IMR-90 (cell line): ENCODE measurements around the gene PPP1R3E. TPM values are rescaled to one million over a fixed set of nuclear protein-coding genes. Genes with fewer than 3 reads are reported as not detected.

ENCODE experiments used
- ATAC-seq: fragments of 200-7000 bp; cut with Tn5 transposase; 2 replicates; pipeline ENCODE4 v1.9.1; 2020; ENCODE audit warnings: low read depth, mild to moderate bottlenecking, moderate library complexity
- BruUV-seq: library from RNA; stranded (reverse); fragments of 400-500 nt; replicated peaks from 2 replicates; lab custom pipeline; 2021; lab: Mats Ljungman, UMichigan
- CTCF ChIA-PET: fragments of 300-600 bp; formaldehyde crosslinking; extraction: SDS; loops from one replicate; lab custom pipeline; 2021; ENCODE audit warnings: antibody characterized with exemption; lab: Yijun Ruan, JAX
- POLR2A ChIA-PET: fragments of 300-600 bp; sonication (Branson Sonifier 250); formaldehyde crosslinking; loops from one replicate; lab custom pipeline; 2022; ENCODE audit warnings: antibody characterized with exemption; ENCODE audit not compliant: unreplicated experiment; lab: Charles Lee
- DNase-seq: peaks from one replicate; pipeline ENCODE4 v3.0.0; 2013
- H2AFZ ChIP-seq: replicated peaks from 2 replicates; pipeline ENCODE3; 2013; ENCODE audit warnings: low read length, mild to moderate bottlenecking; ENCODE audit not compliant: poor library complexity
- H2AK5ac ChIP-seq: 2 replicates; pipeline ENCODE4 v1.6.1; 2013; ENCODE audit warnings: low read depth, low read length, inconsistent platforms
- H2AK9ac ChIP-seq: replicated peaks from 2 replicates; pipeline ENCODE3; 2013; ENCODE audit warnings: mild to moderate bottlenecking, low read depth, low read length, moderate library complexity; ENCODE audit not compliant: poor library complexity
- H2BK120ac ChIP-seq: 2 replicates; pipeline ENCODE4 v1.6.1; 2013; ENCODE audit warnings: low read depth, low read length, inconsistent platforms
- H2BK15ac ChIP-seq: 3 replicates; pipeline ENCODE4 v1.6.1; 2013; ENCODE audit warnings: low read depth, low read length, inconsistent platforms
- H2BK20ac ChIP-seq: 2 replicates; pipeline ENCODE4 v1.6.1; 2013; ENCODE audit warnings: low read depth, mild to moderate bottlenecking, inconsistent platforms, low read length, moderate library complexity
- H2BK5ac ChIP-seq: 2 replicates; pipeline ENCODE4 v1.6.1; 2013; ENCODE audit warnings: mild to moderate bottlenecking, low read depth, low read length, inconsistent platforms; ENCODE audit not compliant: poor library complexity, severe bottlenecking
- H3K14ac ChIP-seq: replicated peaks from 2 replicates; pipeline ENCODE4 v1.6.1; 2013; ENCODE audit warnings: low read depth, low read length, inconsistent platforms
- H3K18ac ChIP-seq: 2 replicates; pipeline ENCODE4 v1.6.1; 2013; ENCODE audit warnings: low read depth, low read length, control low read depth
- H3K23ac ChIP-seq: 2 replicates; pipeline ENCODE4 v1.6.1; 2013; ENCODE audit warnings: low read depth, low read length, inconsistent platforms
- H3K27ac ChIP-seq: 2 replicates; pipeline ENCODE4 v1.5.1; 2013; ENCODE audit warnings: mild to moderate bottlenecking, control low read depth, low read length; ENCODE audit not compliant: insufficient read depth
- H3K27me3 ChIP-seq: 2 replicates; pipeline ENCODE4 v1.6.1; 2013; ENCODE audit warnings: low read length; ENCODE audit not compliant: control insufficient read depth, insufficient read depth
- H3K36me3 ChIP-seq: 2 replicates; pipeline ENCODE4 v1.6.1; 2013; ENCODE audit warnings: low read length, mixed read lengths; ENCODE audit not compliant: control insufficient read depth, insufficient read depth
- H3K4ac ChIP-seq: 2 replicates; pipeline ENCODE4 v1.6.1; 2013; ENCODE audit warnings: low read depth, low read length, inconsistent platforms
- H3K4me1 ChIP-seq: 2 replicates; pipeline ENCODE4 v1.6.1; 2013; ENCODE audit warnings: low read length, mixed read lengths; ENCODE audit not compliant: control insufficient read depth, insufficient read depth
- H3K4me2 ChIP-seq: 2 replicates; pipeline ENCODE4 v1.6.1; 2013; ENCODE audit warnings: low read depth, mild to moderate bottlenecking, control low read depth, low read length, moderate library complexity
- H3K4me3 ChIP-seq: 2 replicates; pipeline ENCODE4 v1.5.1; 2013; ENCODE audit warnings: low read depth, mild to moderate bottlenecking, control low read depth, low read length, moderate library complexity; ENCODE audit not compliant: insufficient read depth
- H3K56ac ChIP-seq: 2 replicates; pipeline ENCODE4 v1.6.1; 2013; ENCODE audit warnings: low read length, inconsistent platforms; ENCODE audit not compliant: insufficient read depth; ENCODE audit errors: extremely low read depth
- H3K79me1 ChIP-seq, 2 experiments: 2 replicates each; pipeline ENCODE4 v1.6.1; 2013; ENCODE audit warnings: low read length in 2 of 2, inconsistent platforms in 1 of 2, low read depth in 1 of 2
- H3K9ac ChIP-seq: 2 replicates; pipeline ENCODE4 v1.6.1; 2013; ENCODE audit warnings: low read depth, low read length, control low read depth
- H3K9me1 ChIP-seq: 2 replicates; pipeline ENCODE4 v1.6.1; 2013; ENCODE audit warnings: low read length, inconsistent platforms; ENCODE audit not compliant: insufficient read depth
- H3K9me3 ChIP-seq: 2 replicates; pipeline ENCODE4 v1.6.1; 2013; ENCODE audit warnings: low read length; ENCODE audit not compliant: control insufficient read depth, insufficient read depth
- H4K20me1 ChIP-seq: 2 replicates; pipeline ENCODE4 v1.6.1; 2013; ENCODE audit warnings: low read length, inconsistent platforms; ENCODE audit not compliant: insufficient read depth
- H4K5ac ChIP-seq: 2 replicates; pipeline ENCODE4 v1.6.1; 2013; ENCODE audit warnings: mild to moderate bottlenecking, low read depth, low read length, control low read depth
- H4K8ac ChIP-seq, 2 experiments: 2 replicates each; pipeline ENCODE4 v1.6.1; 2013; ENCODE audit warnings: low read depth in 2 of 2, low read length in 2 of 2, control low read depth in 1 of 2, inconsistent platforms in 1 of 2
- H4K91ac ChIP-seq: 2 replicates; pipeline ENCODE4 v1.6.1; 2013; ENCODE audit warnings: low read depth, low read length, inconsistent platforms; ENCODE audit not compliant: insufficient read depth
- BHLHE40 ChIP-seq: fragments of 150-350 bp; IDR thresholded peaks from 2 replicates; pipeline ENCODE4 v1.6.1; 2016; ENCODE audit warnings: mild to moderate bottlenecking, low read depth, low read length
- CEBPB ChIP-seq: IDR thresholded peaks from 2 replicates; pipeline ENCODE4 v1.6.1; 2012; ENCODE audit warnings: low read depth, low read length, improper control_type of control experiment
- FOS ChIP-seq: fragments of 150-350 bp; IDR thresholded peaks from 2 replicates; pipeline ENCODE4 v1.6.1; 2016; ENCODE audit warnings: low read depth, low read length
- NFE2L2 ChIP-seq: fragments of 150-350 bp; IDR thresholded peaks from 2 replicates; pipeline ENCODE4 v1.6.1; 2016; ENCODE audit warnings: low read depth, mild to moderate bottlenecking, low read length
- RFX5 ChIP-seq: IDR thresholded peaks from 2 replicates; pipeline ENCODE4 v1.8.0; 2012; ENCODE audit warnings: low read depth, mild to moderate bottlenecking, low read length, moderate library complexity
- WGBS, 2 experiments: methylation state at CpG; one replicate each; pipeline versions ENCODE4 v1.1.5 to v1.1.7; 2013; ENCODE audit warnings: missing lambda C conversion rate in 2 of 2; ENCODE audit not compliant: insufficient read length in 1 of 2; ENCODE audit errors: extremely low coverage in 2 of 2; 5-methylcytosine and 5-hydroxymethylcytosine counted together
- dilution Hi-C: fragments of 300-500 bp; cut with HindIII; formaldehyde crosslinking; loops from one replicate; pipeline ENCODE4 v1.14.3; 2018; ENCODE audit warnings: low sequenced_read_pairs; ENCODE audit not compliant: unreplicated experiment
- in situ Hi-C: fragments of 300-500 bp; cut with MboI; formaldehyde crosslinking; loops from 3 replicates; pipeline ENCODE4 v1.14.3; 2019; ENCODE audit warnings: low sequenced_read_pairs, inconsistent platforms, mixed read lengths
- intact Hi-C: fragments of 100-400 bp; cut with micrococcal nuclease; formaldehyde crosslinking; loops from 2 replicates; pipeline ENCODE4 v1.10.0; 2022
- polyA plus RNA-seq, 3 experiments: library from polyadenylated mRNA; depleted of rRNA; stranded (reverse); fragments of >200 nt; gene quantifications; 2 replicates each; pipeline ENCODE4 v1.2.3, GENCODE V29; 2012; ENCODE audit warnings: low replicate concordance in 1 of 3
- total RNA-seq: library from RNA; depleted of rRNA; stranded (reverse); fragments of >200 nt; gene quantifications from 2 replicates; pipeline ENCODE4 v1.2.3, GENCODE V29; 2012
- TF ChIP-seq, protein P1 (sequence below): fragments of 150-350 bp; IDR thresholded peaks from 2 replicates; pipeline ENCODE4 v1.6.1; 2017; ENCODE audit warnings: mild to moderate bottlenecking, antibody characterized with exemption, low read length, low read depth

Gene PPP1R3E
- total and polyA plus RNA-seq, 2 of the 4 experiments (the other 2 are of a cell fraction) = 1.3 to 3.5 TPM

DNA sequence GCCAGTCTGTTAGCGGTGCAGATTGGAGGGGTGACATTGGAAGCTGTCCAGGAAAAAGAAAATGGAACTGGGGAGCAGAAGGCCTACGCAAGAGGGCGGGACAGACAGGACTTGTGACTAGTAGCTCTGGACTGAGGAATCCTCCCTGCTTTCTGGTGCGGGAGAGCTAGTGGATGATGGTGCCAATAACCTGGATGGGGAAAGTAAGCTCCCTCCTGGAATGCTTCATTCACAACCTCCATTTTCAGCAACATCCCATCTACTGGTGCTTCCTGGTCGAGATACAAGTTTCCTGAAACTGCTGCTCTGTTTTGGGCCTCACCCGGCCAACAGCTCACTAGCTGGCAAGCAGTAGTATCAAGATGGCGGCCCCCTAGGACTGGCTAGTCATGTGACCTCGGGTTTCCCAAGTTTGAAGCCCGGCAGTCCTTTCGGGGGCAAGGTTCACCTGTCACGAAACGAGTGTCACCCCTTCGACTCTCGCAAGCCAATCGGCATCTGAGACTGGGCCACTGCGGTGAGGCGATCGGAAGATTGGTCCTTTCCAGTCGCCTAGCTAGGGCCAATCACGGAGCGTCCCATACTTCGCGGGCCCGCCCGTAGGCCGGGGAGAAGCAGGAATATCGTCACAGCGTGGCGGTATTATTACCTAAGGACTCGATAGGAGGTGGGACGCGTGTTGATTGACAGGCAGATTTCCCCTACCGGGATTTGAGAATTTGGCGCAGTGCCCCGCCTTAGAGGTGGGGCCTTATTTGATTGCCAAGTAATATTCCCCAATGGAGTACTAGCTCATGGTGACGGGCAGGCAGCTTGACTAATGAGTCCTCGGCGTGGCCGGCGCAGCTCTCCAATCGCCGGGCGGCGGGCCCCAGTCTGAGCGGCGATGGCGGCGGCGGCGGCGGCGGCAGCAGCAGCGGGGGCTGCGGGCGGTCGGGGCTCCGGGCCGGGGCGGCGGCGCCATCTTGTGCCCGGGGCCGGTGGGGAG, 18.2 kb upstream of the PPP1R3E start, which contains the start of gene PABPN1:
Gene PABPN1 (plus strand): TSS at position 874 of the 988 bp plus-strand sequence. CDS start 13 bp downstream, at position 887.
- TF ChIP-seq FOS = peak; percentile 85; the same call in 1 of the 2 replicates
- TF ChIP-seq, protein P1, sequence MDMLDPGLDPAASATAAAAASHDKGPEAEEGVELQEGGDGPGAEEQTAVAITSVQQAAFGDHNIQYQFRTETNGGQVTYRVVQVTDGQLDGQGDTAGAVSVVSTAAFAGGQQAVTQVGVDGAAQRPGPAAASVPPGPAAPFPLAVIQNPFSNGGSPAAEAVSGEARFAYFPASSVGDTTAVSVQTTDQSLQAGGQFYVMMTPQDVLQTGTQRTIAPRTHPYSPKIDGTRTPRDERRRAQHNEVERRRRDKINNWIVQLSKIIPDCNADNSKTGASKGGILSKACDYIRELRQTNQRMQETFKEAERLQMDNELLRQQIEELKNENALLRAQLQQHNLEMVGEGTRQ = peak; percentile 90
- no peak for TF ChIP-seq NFE2L2
- TF ChIP-seq RFX5 = no peak
- peak; percentile 34 for TF ChIP-seq CEBPB
- TF ChIP-seq BHLHE40 = 0 out of 2 replicates have a peak, but pooled peaks have one; percentile 12
- Histone ChIP-seq H3K9me1 (no peaks in the 10 kb centered on the region), H3K4ac (peak within 1 kb of the TSS; percentile 93), H3K27me3 (no peaks in the 10 kb centered on the region), H3K9ac (peak within 1 kb of the TSS; percentile 98), H3K36me3 (peaks cover 29% of the 10 kb centered on the region), H4K20me1 (peaks cover 16% of the 10 kb centered on the region; the same call in 1 of the 2 replicates), H3K56ac (peak within 1 kb of the TSS; percentile 91), H2BK20ac (no peak within 1 kb of the TSS), H2AK9ac (peak within 1 kb of the TSS; percentile 98), H3K18ac (peak within 1 kb of the TSS; percentile 55), H4K5ac (peak within 1 kb of the TSS; percentile 99), H2AK5ac (peak within 1 kb of the TSS; percentile 96), H2BK5ac (peak within 1 kb of the TSS; percentile 91), H4K8ac (peak within 1 kb of the TSS; percentile 95 to 97), H3K4me2 (peak within 1 kb of the TSS; percentile 84), H3K9me3 (no peaks in the 10 kb centered on the region), H3K4me1 (peaks cover 6% of the 10 kb centered on the region; the same call in 1 of the 2 replicates), H3K27ac (peak within 1 kb of the TSS; percentile 88), H4K91ac (peak within 1 kb of the TSS; percentile 87), H2BK120ac (no peak within 1 kb of the TSS), H2BK15ac (no peak within 1 kb of the TSS), H3K23ac (peak within 1 kb of the TSS; percentile 98), H2AFZ (peak within 1 kb of the TSS; percentile 90), H3K79me1 (peaks cover 27 to 50% of the 10 kb centered on the region in 2 experiments), H3K14ac (peak within 1 kb of the TSS; percentile 98), H3K4me3 (peak within 1 kb of the TSS; percentile 99)
- DNase-seq (peak; percentile 100), ATAC-seq (peak; percentile 90)
- WGBS, 2 experiments = 2% methylated on average over 20 of the region's 63 CpGs; no CpG with 5 or more reads in 1 of the 2 experiments
- in situ Hi-C loops (loop anchor here (10.0 to 25.0 kb wide), 5 partner anchors 54 to 1116 kb away; partner anchors contain the start of genes CBLN3, CMTM5, EMC9 and FITM1), intact Hi-C loops (loop anchor here (1.0 kb wide), 1 partner anchor 35 kb away; the partner anchor contains the start of gene HOMEZ), dilution Hi-C loops (no loop called here)
- no TSS peak for BruUV-seq
- POLR2A ChIA-PET = interaction anchor here (0.6 to 1.3 kb wide), 4 partner anchors 9 to 45 kb away, joined by 3 to 9 read pairs (median 3); partner anchors contain the start of gene BCL2L2
- CTCF ChIA-PET = interaction anchor here (1.0 to 1.9 kb wide), 3 partner anchors 20 to 59 kb away, joined by 4 to 7 read pairs (median 5); no protein-coding TSS in a partner anchor
